HS-27A (cell line): ENCODE data around the gene BLTP2.
"Not testable (repeated sequence)": the region's sequence is repeated elsewhere in the genome, so short reads cannot be mapped to it uniquely, and the experiment has no call there.

Source experiments
- DNase-seq: peaks from one replicate; pipeline ENCODE4 v3.0.0-alpha.2; 2012; ENCODE audit warnings: low read depth, missing footprints

BLTP2 gene

GRCh38 chr17:28644787-28645575, at the start of gene BLTP2:
TSS of gene BLTP2 (minus strand) at chr17:28645158. CDS start at chr17:28645056, 102 bp downstream.
- DNase-seq = peak; percentile 57

- no peak for DNase-seq
Observed at GRCh38 chr17:28693869-28694268, 48.9 kb upstream of the BLTP2 start.

DNA sequence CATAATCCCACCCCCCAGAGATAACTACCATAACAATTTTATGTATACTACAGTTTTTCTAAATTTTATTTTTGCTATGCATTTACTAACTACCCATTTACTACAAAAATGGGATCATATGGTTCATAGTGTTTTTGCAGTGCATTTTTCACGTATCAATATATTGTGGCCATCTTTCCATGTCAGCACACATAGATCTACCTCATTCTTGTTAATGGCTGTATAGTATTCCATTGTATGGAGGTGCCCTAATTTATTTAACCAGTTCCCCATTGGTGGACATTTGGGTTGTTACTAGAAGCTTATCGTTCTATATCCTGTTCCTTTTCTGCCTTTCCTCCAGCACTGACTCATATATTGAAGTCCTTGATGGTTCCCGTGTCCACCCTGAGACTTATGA, 44.1 kb upstream of the BLTP2 start:
- DNase-seq = no peak

GRCh38 chr17:28688481-28688880, 43.5 kb upstream of the BLTP2 start:
- no peak for DNase-seq

DNA sequence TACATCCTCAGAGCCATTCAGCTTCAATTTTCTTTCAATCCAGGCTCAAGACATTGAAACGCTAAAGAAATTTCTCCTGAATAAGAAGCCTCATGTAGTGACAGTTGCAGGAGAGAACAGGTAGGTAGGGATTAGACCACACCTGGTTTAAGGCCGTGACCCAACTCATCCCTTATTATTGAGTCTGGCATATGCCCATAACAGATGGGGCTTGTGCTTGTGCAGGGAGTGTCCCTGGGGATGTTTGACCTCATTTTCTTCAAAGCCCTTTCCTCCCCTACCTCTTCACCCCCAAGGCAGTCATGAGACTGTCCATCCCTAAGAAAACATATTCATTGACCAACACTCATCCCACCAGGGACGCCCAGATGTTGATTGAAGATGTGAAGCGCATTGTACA, 41.3 kb upstream of the BLTP2 start:
- no peak for DNase-seq

GRCh38 chr17:28685366-28685765, 40.4 kb upstream of the BLTP2 start:
- no peak for DNase-seq

DNA sequence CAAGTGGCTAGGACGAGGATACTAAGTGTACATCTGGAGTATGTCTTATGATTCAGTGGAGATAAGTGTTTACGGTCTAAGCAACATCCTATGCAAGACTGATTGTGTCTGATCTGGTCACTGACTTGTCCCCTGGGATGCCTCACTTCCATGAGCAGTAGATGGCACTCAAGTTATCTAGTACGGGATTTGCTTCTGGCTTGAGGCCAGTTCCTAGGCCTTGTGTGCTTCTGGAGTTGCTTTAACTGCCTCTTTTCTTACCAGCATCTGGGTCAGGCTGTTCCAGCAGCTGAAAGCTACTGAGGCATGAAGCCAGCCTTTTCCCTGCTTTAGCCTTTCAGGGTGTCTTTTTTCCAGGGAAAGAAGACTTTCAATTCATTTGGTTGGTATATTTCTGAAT, 40.0 kb upstream of the BLTP2 start:
- no peak for DNase-seq

GRCh38 chr17:28682655-28683054, 37.7 kb upstream of the BLTP2 start:
- DNase-seq = no peak

DNA sequence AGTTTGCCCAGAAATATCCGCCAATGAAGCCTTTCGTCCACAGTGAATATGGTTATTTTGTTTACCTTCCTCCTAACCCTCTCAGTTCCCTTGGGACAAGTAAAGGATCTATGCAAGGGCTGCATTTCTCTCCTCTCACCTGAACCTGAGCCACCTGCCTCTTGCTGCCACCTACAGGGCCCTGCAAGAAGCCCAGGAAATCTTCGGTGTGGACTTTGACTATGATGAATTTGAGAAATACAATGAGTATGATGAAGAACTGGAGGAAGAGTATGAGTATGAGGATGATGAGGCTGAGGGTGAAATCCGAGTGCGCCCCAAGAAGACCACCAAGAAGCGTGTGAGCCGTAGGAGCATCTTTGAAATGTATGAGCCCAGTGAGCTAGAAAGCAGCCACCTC, 31.0 kb upstream of the BLTP2 start:
- no peak for DNase-seq

GRCh38 chr17:28675490-28675889, 30.5 kb upstream of the BLTP2 start:
- DNase-seq = no peak

- DNase-seq = no peak
Observed at GRCh38 chr17:28669918-28670317, 25.0 kb upstream of the BLTP2 start.

GRCh38 chr17:28667870-28668269, 22.9 kb upstream of the BLTP2 start:
- DNase-seq = no peak

- no peak for DNase-seq
Observed at GRCh38 chr17:28665994-28666393, 21.0 kb upstream of the BLTP2 start.

DNA sequence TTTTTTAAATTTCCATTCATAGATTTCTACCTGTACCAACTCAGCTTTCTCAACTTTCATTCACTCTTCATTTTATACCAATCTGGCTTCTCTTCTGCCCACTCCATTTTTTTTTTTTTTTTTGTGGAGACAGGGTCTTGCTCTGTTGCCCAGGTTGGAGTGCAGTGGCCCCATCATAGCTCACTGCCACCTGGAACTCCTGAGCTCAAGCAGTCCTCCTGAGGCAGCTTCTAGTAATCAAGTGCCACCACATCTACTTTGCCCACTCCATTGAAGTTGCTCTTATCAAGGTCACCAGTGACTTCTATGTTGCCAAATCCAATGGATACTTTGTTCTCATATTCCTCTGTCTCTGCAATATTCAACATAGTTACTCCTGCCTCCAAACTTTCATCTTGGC, 18.8 kb upstream of the BLTP2 start:
- no peak for DNase-seq

GRCh38 chr17:28662527-28662829, 17.5 kb upstream of the BLTP2 start:
- no peak for DNase-seq

DNA sequence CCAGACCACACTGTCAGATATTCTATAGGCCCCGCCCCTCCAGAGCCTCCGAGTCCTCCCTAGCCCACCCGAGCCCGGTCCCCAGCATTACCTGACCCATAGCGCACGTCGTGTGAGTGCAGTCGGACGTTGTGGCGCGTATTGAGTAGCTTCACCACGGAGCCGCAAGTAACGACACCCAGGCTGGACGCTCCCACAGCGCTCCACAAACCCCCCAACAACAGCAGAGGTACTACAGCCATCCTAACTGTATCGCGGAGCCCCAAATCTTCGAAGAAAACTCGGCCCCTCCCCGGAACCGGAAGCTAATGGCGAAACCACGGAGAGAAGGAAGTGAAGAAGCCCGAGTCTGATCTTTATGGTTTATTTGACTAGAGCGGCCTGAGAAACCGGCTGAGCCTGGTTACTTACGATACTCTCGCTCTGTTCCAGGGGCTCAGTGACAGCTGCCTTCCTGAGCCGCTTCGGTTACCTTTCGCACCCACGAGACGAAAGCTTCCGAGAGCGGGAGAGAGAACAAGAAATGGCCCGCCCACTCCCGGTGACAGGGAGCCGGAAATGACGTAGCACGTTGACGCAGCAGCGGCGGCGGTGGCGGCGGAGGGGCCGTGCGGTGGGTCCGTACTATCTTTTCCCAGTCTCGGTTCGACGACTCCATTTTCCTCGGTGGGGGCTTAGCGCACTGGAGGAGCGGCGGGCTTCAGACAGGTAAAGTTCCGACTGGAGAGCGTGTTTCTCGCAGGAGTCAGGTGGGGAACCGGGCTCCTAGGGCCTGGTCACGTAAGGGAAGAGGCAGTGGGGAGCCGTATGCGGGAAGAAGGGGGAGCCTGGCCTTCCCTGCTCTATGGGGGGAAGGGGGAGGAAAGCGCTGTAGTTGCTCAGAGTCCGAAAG, 16.9 kb upstream of the BLTP2 start, which contains the start of the genes SDF2 and SUPT6H:
SDF2 (minus strand) TSS at position 272 of the 892 bp plus-strand sequence; CDS start at position 242, 30 bp downstream.
SUPT6H (plus strand) TSS at position 571 of the 892 bp plus-strand sequence. CDS start 11,197 bp downstream, outside the sequence.
- peak; percentile 54 for DNase-seq

- DNase-seq = not testable (repeated sequence)
Observed at GRCh38 chr17:28659497-28659881, 14.5 kb upstream of the BLTP2 start.

GRCh38 chr17:28658766-28659496, 14.0 kb upstream of the BLTP2 start:
- DNase-seq = not testable (repeated sequence)

DNA sequence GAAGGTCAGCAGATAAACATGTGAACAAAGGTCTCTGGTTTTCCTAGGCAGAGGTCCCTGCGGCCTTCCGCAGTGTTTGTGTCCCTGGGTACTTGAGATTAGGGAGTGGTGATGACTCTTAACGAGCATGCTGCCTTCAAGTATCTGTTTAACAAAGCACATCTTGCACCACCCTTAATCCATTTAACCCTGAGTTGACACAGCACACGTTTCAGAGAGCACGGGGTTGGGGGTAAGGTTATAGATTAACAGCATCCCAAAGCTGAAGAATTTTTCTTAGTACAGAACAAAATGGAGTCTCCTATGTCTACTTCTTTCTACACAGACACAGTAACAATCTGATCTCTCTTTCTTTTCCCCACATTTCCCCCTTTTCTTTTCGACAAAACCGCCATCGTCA, 13.4 kb upstream of the BLTP2 start:
- not testable (repeated sequence) for DNase-seq

DNA sequence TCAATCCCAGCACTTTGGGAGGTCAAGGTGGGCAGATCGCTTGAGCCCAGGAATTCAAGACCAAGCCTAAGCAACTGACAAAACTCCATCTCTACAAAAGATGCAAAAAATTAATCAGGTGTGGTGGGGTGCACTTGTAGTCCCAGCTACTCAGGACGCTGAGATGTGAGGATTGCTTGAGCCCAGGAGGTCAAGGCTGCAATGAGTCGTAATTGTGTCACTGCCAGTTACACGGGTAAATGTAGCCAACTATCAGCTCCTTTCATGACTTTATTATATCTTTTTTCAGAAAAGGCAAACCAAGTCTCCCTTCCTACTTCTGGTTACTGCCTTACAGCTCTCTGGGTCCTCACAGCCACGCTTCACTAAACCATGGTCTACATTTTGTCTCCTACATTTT, 12.8 kb upstream of the BLTP2 start:
- DNase-seq = no peak

DNA sequence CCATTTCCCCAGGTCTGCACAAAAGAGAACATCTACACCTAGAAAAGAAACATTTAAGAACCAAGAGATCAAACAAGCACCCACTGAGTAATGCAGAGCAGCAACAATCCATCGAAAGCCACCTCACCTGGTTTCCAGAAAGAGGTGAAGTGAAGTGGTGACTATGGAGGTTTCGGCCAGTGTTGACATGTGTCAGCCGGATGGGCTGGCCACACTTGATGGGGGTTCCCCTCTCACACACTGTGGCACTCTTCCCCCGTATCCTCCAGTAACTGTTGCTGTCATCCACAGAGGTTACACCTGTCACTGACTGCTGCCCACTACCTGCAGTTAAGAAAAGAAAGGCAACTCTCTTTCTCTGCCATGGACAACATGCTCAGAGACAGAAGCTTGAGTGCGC, 10.2 kb upstream of the BLTP2 start:
- DNase-seq = no peak

- no peak for DNase-seq
Observed at GRCh38 chr17:28648698-28649097, 3.7 kb upstream of the BLTP2 start.
